Kidney (tissue), 14 donors: ENCODE results near the gene PIP5K1C. TPM values are rescaled to one million over a fixed set of nuclear protein-coding genes. Genes with fewer than 3 reads are reported as not detected.

Experiments used
- DNase-seq, 5 donors: peaks; one replicate each; pipeline ENCODE4 v3.0.0-alpha.2; 2013 to 2020
- FAIRE-seq: peaks from 2 replicates; lab custom pipeline; 2012; peaks lifted over from hg19 to GRCh38; lab: Jason Lieb, UNC
- H3K27ac ChIP-seq, 2 donors: one replicate each; pipeline ENCODE4 v1.7.0; 2013; ENCODE audit warnings: low read depth in 2 of 2, low read length in 2 of 2, inconsistent platforms in 1 of 2
- H3K27me3 ChIP-seq: one replicate; pipeline ENCODE4 v1.7.1; 2013; ENCODE audit warnings: low read length, inconsistent platforms; ENCODE audit not compliant: control insufficient read depth, insufficient read depth
- H3K36me3 ChIP-seq, 3 donors: one replicate each; pipeline versions ENCODE4 v1.7.0 to v1.7.1; 2013; ENCODE audit warnings: low read length in 3 of 3, control low read depth in 1 of 3, inconsistent platforms in 1 of 3; ENCODE audit not compliant: insufficient read depth in 3 of 3, control insufficient read depth in 2 of 3
- H3K4me1 ChIP-seq, 3 donors: one replicate each; pipeline versions ENCODE4 v1.7.0 to v1.7.1; 2013; ENCODE audit warnings: low read length in 3 of 3, inconsistent platforms in 1 of 3, low read depth in 1 of 3; ENCODE audit not compliant: control insufficient read depth in 2 of 3, insufficient read depth in 2 of 3
- H3K4me3 ChIP-seq, 3 donors: one replicate each; pipeline versions ENCODE4 v1.7.0 to v1.8.1; 2013; ENCODE audit warnings: low read length in 3 of 3, control low read depth in 1 of 3, inconsistent platforms in 1 of 3
- H3K9ac ChIP-seq, 3 donors: one replicate each; pipeline versions ENCODE4 v1.7.0 to v1.7.1; 2013; ENCODE audit warnings: low read length in 3 of 3, control low read depth in 1 of 3, inconsistent platforms in 1 of 3
- H3K9me3 ChIP-seq, 3 donors: one replicate each; pipeline versions ENCODE4 v1.7.0 to v1.7.1; 2013; ENCODE audit warnings: low read length in 3 of 3, control low read depth in 1 of 3, inconsistent platforms in 1 of 3; ENCODE audit not compliant: control insufficient read depth in 2 of 3, insufficient read depth in 1 of 3
- CTCF ChIP-seq: IDR thresholded peaks from 3 replicates; pipeline ENCODE4 v1.5.1; 2012; ENCODE audit warnings: mild to moderate bottlenecking, moderate library complexity, borderline replicate concordance; ENCODE audit not compliant: insufficient read depth; ENCODE audit errors: extremely low read depth
- intact Hi-C: fragments of 100-400 bp; cut with DNase I; formaldehyde crosslinking; loops from one replicate; pipeline ENCODE4 v1.11.1; 2022
- polyA plus RNA-seq: library from polyadenylated mRNA; stranded (reverse); fragments of 350-450 nt; fragmentation: Illumina TruSeq; extraction: RNeasy Lipid Tissue Mini Kit (QIAGEN cat#74804); gene quantifications from one replicate; pipeline ENCODE4 v1.2.3, GENCODE V29; 2014; ENCODE audit warnings: low read depth, low replicate concordance; ENCODE audit not compliant: insufficient read depth
- total RNA-seq: library from RNA; stranded (reverse); fragmentation: NEBNext Ultra II Directional; extraction: Animal tissue kit (Norgen Biotek cat#: 25700); gene quantifications from one replicate; pipeline ENCODE4 v1.2.1, GENCODE V29; 2021
- donor health status: control.
- donor health status: control.
- donor health status: control.
- donor health status: control.
- donor health status: control.
- donor health status: DM: yes; HTN: yes; CAD: no.
- donor health status: Normal renal cell carcinoma (clear cell type).

PIP5K1C gene
- total and polyA plus RNA-seq, 2 donors from 2014 or later: 11.2 to 35.6 TPM

GRCh38 chr19:3710265-3710812 is 10.1 kb upstream of the PIP5K1C start:
- no peak for TF ChIP-seq CTCF
- Histone ChIP-seq H3K9ac (no peak overlapping the region), H3K27me3 (no peaks in the 10 kb centered on the region), H3K27ac (no peak overlapping the region), H3K4me1 (peaks cover 0 to 11% (median 0%) of the 10 kb centered on the region in 3 donors), H3K9me3 (no peaks in the 10 kb centered on the region), H3K36me3 (no peaks in the 10 kb centered on the region), H3K4me3 (no peak overlapping the region)
- FAIRE-seq: no peak
- peak in 2 of 5 donors; percentile 54 to 92 for DNase-seq
- intact Hi-C loops: no loop called here

- peak within 1 kb of the TSS; percentile 81 to 83 for H3K27ac ChIP-seq
- H3K4me1 ChIP-seq: peaks cover 0 to 11% (median 0%) of the 10 kb centered on the region in 3 donors
- H3K9ac ChIP-seq: peak within 1 kb of the TSS in 1 of 3 donors; percentile 61
- DNase-seq (peak in 3 of 5 donors; percentile 64 to 84 (median 70)), FAIRE-seq (no peak)
- H3K4me3 ChIP-seq: peak within 1 kb of the TSS in 2 of 3 donors; percentile 24 to 56
- intact Hi-C loops: no loop called here
- H3K36me3 ChIP-seq: no peaks in the 10 kb centered on the region
- no peak for TF ChIP-seq CTCF
- no peaks in the 10 kb centered on the region for H3K27me3 ChIP-seq
- H3K9me3 ChIP-seq: no peaks in the 10 kb centered on the region
These were observed 8.1 kb upstream of the PIP5K1C start, which contains the start of gene TJP3 for GRCh38 chr19:3708207-3708931. TSS of gene TJP3 (plus strand) at chr19:3708384. CDS start at chr19:3728433, 20,049 bp downstream.

- Histone ChIP-seq H3K9me3 (no peaks in the 10 kb centered on the region), H3K4me1 (peaks cover 0 to 11% (median 0%) of the 10 kb centered on the region in 3 donors), H3K27ac (peak overlapping the region; percentile 81 to 83), H3K9ac (peak overlapping the region in 1 of 3 donors; percentile 61), H3K27me3 (no peaks in the 10 kb centered on the region), H3K4me3 (peak overlapping the region in 1 of 3 donors; percentile 56), H3K36me3 (no peaks in the 10 kb centered on the region)
- TF ChIP-seq CTCF: no peak
- DNase-seq (no peak), FAIRE-seq (no peak)
- intact Hi-C loops: no loop called here
These were observed 7.6 kb upstream of the PIP5K1C start for GRCh38 chr19:3707868-3708206.
